A673 (cell line): ENCODE data around the gene SLC51A.

ENCODE experiments used
- EZH2 ChIP-seq: fragments of 200-600 bp; sonication (generic); IDR thresholded peaks from 2 replicates; pipeline ENCODE4 v1.6.1; 2017; ENCODE audit warnings: borderline replicate concordance, low read depth, mild to moderate bottlenecking, mixed read lengths, antibody characterized with exemption, low read length; ENCODE audit not compliant: poor library complexity, severe bottlenecking
- TF ChIP-seq, protein P1 (sequence below): fragments of 300-800, 200-600 bp; sonication (generic); conservative IDR thresholded peaks from 2 replicates; pipeline ENCODE4 v1.5.1; 2017; ENCODE audit warnings: low read depth, mild to moderate bottlenecking, antibody characterized with exemption, low read length, moderate library complexity, mixed read lengths

DNA sequence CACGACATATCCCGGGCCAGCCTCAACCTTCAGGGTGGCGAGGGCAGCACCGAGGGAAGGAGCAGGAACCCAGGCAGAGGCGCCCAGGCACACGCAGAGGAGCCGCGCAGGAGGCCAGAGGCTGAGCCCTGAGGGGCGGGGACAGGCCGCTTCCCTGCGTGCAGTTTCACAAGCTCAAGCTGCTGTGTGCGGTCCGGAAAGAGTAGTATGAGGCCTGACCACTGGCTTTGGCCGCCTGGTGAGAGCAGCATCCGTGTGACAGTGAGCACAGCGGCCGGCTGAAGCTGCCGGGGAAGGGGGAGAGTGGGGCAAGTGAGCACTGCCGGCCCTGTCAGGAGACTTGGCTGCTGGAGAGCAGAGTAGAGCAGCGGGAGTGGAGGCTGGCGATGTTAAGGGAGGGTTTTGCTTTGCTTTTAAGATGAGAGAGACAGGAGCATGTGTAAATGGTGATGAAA lies 13.8 kb upstream of the SLC51A start:
- TF ChIP-seq, protein P1, sequence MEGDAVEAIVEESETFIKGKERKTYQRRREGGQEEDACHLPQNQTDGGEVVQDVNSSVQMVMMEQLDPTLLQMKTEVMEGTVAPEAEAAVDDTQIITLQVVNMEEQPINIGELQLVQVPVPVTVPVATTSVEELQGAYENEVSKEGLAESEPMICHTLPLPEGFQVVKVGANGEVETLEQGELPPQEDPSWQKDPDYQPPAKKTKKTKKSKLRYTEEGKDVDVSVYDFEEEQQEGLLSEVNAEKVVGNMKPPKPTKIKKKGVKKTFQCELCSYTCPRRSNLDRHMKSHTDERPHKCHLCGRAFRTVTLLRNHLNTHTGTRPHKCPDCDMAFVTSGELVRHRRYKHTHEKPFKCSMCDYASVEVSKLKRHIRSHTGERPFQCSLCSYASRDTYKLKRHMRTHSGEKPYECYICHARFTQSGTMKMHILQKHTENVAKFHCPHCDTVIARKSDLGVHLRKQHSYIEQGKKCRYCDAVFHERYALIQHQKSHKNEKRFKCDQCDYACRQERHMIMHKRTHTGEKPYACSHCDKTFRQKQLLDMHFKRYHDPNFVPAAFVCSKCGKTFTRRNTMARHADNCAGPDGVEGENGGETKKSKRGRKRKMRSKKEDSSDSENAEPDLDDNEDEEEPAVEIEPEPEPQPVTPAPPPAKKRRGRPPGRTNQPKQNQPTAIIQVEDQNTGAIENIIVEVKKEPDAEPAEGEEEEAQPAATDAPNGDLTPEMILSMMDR = no peak
- no peak for TF ChIP-seq EZH2
